ENCODE data around the gene ATAD1. TPM values are rescaled to one million over a fixed set of nuclear protein-coding genes. Genes with fewer than 3 reads are reported as not detected.

Gene ATAD1
- total and polyA plus RNA-seq, 2 of the 8 experiments (the other 6 are each of a cell fraction or from before 2014, with no cell fraction given), result 8.9 to 35.3 TPM

DNA sequence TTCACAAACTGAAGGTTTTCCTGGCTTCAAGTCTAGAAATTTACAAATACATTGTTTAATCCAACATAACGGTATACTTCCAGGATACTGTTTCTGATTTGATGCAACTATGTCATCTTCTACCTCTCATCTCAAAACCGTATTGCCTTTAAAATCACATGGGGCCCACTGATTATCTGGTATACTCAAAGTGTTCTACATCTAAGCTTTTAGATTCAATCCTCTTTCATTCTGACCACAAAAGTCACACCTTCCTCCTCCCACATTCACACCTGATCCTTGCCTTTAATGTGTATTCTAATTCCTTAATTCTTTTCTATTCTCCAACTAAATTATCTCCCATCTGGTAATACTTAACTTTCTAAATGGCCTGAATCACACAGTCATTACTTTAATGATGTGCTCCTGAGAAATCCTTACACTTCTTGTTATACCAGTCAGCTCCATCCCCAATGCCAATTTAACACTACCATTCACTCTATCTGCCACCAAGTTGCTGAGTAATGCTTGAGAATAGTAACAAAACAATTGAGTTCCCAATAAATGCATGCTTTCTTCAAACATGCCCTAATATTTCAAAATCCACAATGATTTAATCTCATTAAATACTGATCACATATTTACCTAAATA, 13.0 kb downstream of the ATAD1 start:
- H3K36me3 ChIP-seq (ENCODE audit: control insufficient read depth in 2 of 4, insufficient read depth in 4 of 4, low read length in 3 of 4), result peaks cover 0 to 64% (median 26%) of the 10 kb centered on the region in 4 experiments; a peak in 5 of 8 replicates
- 89% methylated on average over 2 of the region's 2 CpGs; no CpG with 5 or more reads in 1 of the 2 experiments for WGBS, 2 experiments (ENCODE audit: extremely low coverage in 1 of 2, insufficient coverage in 1 of 2, insufficient read length in 1 of 2, insufficient replicate concordance in 2 of 2, low coverage in 1 of 2, low lambda C conversion rate in 2 of 2, missing lambda C conversion rate in 1 of 2)
- H3K79me1 ChIP-seq (ENCODE audit: low read depth, low read length), result no peaks in the 10 kb centered on the region
- no peaks in the 10 kb centered on the region for H4K20me1 ChIP-seq (replicated peaks in 1 of 2; ENCODE audit: control insufficient read depth in 1 of 2, insufficient read depth in 2 of 2, low read length in 2 of 2)
- no peak overlapping the region for H2BK20ac ChIP-seq (ENCODE audit: low read length)
- H3K4ac ChIP-seq (replicated peaks; ENCODE audit: insufficient read length, low read depth, low read length), result no peak overlapping the region
- no peak overlapping the region for H3K9ac ChIP-seq (replicated peaks in 1 of 4; ENCODE audit: extremely low read depth in 1 of 4, low read depth in 3 of 4, low read length in 3 of 4)
- no peaks in the 10 kb centered on the region; the same call in 1 of the 2 replicates for H3K23me2 ChIP-seq (ENCODE audit: low read depth, low read length)
- no peak overlapping the region for H2AK5ac ChIP-seq (ENCODE audit: low read depth, low read length)
- H3K79me2 ChIP-seq (ENCODE audit: control insufficient read depth in 1 of 2, insufficient read depth in 2 of 2, low read length in 2 of 2), result peaks cover 0 to 43% of the 10 kb centered on the region in 2 experiments; a peak in 2 of 4 replicates
- H3K56ac ChIP-seq (replicated peaks; ENCODE audit: insufficient read length, low read depth, low read length), result no peak overlapping the region
- no peak overlapping the region for H3K23ac ChIP-seq (ENCODE audit: insufficient read length)
- H2AFZ ChIP-seq (ENCODE audit: low read length), result no peak overlapping the region
- no peak overlapping the region for H3K14ac ChIP-seq (ENCODE audit: insufficient read length)
- no peak overlapping the region for H2BK5ac ChIP-seq (ENCODE audit: low read depth, low read length)
- no peak overlapping the region for H2BK120ac ChIP-seq (replicated peaks; ENCODE audit: low read depth, low read length)
- no peak overlapping the region for H3K18ac ChIP-seq (ENCODE audit: extremely low read depth, low read length)
- H3K9me3 ChIP-seq (ENCODE audit: insufficient read depth in 2 of 2, low read depth in 1 of 2, low read length in 1 of 2), result peaks cover 23 to 28% of the 10 kb centered on the region in 2 experiments
- ChIA-PET POLR2A (ENCODE audit: partially characterized antibody) (no interaction called here), CTCF (ENCODE audit: partially characterized antibody) (no interaction called here)
- H4K8ac ChIP-seq (ENCODE audit: extremely low read depth, insufficient read depth, low read length), result no peak overlapping the region
- FAIRE-seq (no peak), DNase-seq (ENCODE audit: low read depth in 1 of 2, low spot score in 2 of 2) (no peak)
- H3K4me3 ChIP-seq (ENCODE audit: extremely low read depth in 1 of 4, insufficient read depth in 2 of 4, low read depth in 3 of 4, low read length in 4 of 4), result no peak overlapping the region
- no peak overlapping the region for H4K5ac ChIP-seq (ENCODE audit: insufficient read length, low read depth, low read length)
- H4K91ac ChIP-seq (replicated peaks; ENCODE audit: insufficient read length, low read length), result no peak overlapping the region
- H3K27me3 ChIP-seq (replicated peaks in 1 of 4; ENCODE audit: control insufficient read depth in 3 of 4, extremely low read depth in 1 of 4, insufficient read depth in 3 of 4, low read length in 3 of 4), result no peaks in the 10 kb centered on the region
- no peak overlapping the region for H2BK15ac ChIP-seq (ENCODE audit: low read length)
- H3K4me1 ChIP-seq (replicated peaks in 1 of 4; ENCODE audit: control insufficient read depth in 3 of 4, insufficient read depth in 4 of 4, low read length in 3 of 4), result no peaks in the 10 kb centered on the region
- no peak overlapping the region for H2BK12ac ChIP-seq (ENCODE audit: low read depth, low read length)
- no peak overlapping the region for H3K27ac ChIP-seq (ENCODE audit: low read depth, low read length)
- no peak overlapping the region for H3K4me2 ChIP-seq (ENCODE audit: insufficient read depth in 1 of 2, low read depth in 2 of 2, low read length in 2 of 2)
- no peak for TF ChIP-seq SIRT6 (IDR thresholded peaks at IDR 0.05; ENCODE audit: low read length)
- TF ChIP-seq RXRA (IDR thresholded peaks at IDR 0.05; ENCODE audit: insufficient read depth, low read depth, low read length), result no peak
- no peak for TF ChIP-seq NRF1 (IDR thresholded peaks at IDR 0.05; ENCODE audit: low read depth, low read length)
- no peak for TF ChIP-seq POLR2A (IDR thresholded peaks at IDR 0.05; ENCODE audit: control extremely low read depth in 1 of 2, low read depth in 2 of 2, low read length in 2 of 2)
- TF ChIP-seq PHF8 (conservative IDR thresholded peaks at IDR 0.05; ENCODE audit: low read depth, low read length), result no peak
- no peak for TF ChIP-seq RNF2 (IDR thresholded peaks at IDR 0.05; ENCODE audit: borderline replicate concordance, low read depth, low read length, missing control alignments, poor library complexity, severe bottlenecking)
- TF ChIP-seq, protein P1, sequence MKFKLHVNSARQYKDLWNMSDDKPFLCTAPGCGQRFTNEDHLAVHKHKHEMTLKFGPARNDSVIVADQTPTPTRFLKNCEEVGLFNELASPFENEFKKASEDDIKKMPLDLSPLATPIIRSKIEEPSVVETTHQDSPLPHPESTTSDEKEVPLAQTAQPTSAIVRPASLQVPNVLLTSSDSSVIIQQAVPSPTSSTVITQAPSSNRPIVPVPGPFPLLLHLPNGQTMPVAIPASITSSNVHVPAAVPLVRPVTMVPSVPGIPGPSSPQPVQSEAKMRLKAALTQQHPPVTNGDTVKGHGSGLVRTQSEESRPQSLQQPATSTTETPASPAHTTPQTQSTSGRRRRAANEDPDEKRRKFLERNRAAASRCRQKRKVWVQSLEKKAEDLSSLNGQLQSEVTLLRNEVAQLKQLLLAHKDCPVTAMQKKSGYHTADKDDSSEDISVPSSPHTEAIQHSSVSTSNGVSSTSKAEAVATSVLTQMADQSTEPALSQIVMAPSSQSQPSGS (IDR thresholded peaks at IDR 0.05; ENCODE audit: low read length), result no peak
- no peak for TF ChIP-seq ASH2L (IDR thresholded peaks at IDR 0.05; ENCODE audit: low read length)
- TF ChIP-seq, protein P2, sequence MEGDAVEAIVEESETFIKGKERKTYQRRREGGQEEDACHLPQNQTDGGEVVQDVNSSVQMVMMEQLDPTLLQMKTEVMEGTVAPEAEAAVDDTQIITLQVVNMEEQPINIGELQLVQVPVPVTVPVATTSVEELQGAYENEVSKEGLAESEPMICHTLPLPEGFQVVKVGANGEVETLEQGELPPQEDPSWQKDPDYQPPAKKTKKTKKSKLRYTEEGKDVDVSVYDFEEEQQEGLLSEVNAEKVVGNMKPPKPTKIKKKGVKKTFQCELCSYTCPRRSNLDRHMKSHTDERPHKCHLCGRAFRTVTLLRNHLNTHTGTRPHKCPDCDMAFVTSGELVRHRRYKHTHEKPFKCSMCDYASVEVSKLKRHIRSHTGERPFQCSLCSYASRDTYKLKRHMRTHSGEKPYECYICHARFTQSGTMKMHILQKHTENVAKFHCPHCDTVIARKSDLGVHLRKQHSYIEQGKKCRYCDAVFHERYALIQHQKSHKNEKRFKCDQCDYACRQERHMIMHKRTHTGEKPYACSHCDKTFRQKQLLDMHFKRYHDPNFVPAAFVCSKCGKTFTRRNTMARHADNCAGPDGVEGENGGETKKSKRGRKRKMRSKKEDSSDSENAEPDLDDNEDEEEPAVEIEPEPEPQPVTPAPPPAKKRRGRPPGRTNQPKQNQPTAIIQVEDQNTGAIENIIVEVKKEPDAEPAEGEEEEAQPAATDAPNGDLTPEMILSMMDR (IDR thresholded peaks at IDR 0.05; ENCODE audit: control extremely low read depth in 1 of 3, insufficient read depth in 1 of 3, low read depth in 1 of 3, low read length in 3 of 3), result no peak

All from H1 (cell line).